Keratinocyte (primary cell): Measurements from ENCODE around the gene ADGRG4. TPM values are rescaled to one million over a fixed set of nuclear protein-coding genes. Genes with fewer than 3 reads are reported as not detected.

Experiments used
- DNase-seq: peaks from one replicate; pipeline ENCODE4 v3.0.0-alpha.2; 2011; ENCODE audit warnings: low read depth, missing footprints, low spot score
- FAIRE-seq: peaks from 2 replicates; lab custom pipeline; 2011; peaks lifted over from hg19 to GRCh38; lab: Jason Lieb, UNC
- H2AFZ ChIP-seq: 2 replicates; pipeline ENCODE4 v1.6.0; 2012; ENCODE audit warnings: low read length, control low read depth, inconsistent platforms; ENCODE audit not compliant: control insufficient read depth
- H3K27ac ChIP-seq: 2 replicates; pipeline ENCODE4 v1.5.1; 2011; ENCODE audit warnings: low read length; ENCODE audit not compliant: control insufficient read depth, insufficient read depth
- H3K27me3 ChIP-seq: 3 replicates; pipeline ENCODE4 v1.6.0; 2011; ENCODE audit warnings: low read length; ENCODE audit not compliant: control insufficient read depth, insufficient read depth; ENCODE audit errors: extremely low read depth
- H3K36me3 ChIP-seq, 2 experiments: 2 replicates in 1 of 2; 3 replicates in 1 of 2; pipeline ENCODE4 v1.5.1; 2011; ENCODE audit warnings: low read length in 2 of 2, mild to moderate bottlenecking in 1 of 2; ENCODE audit not compliant: control insufficient read depth in 2 of 2, insufficient read depth in 2 of 2; ENCODE audit errors: extremely low read depth in 1 of 2
- H3K4me1 ChIP-seq: 3 replicates; pipeline ENCODE4 v1.5.1; 2011; ENCODE audit warnings: low read length; ENCODE audit not compliant: control insufficient read depth, insufficient read depth; ENCODE audit errors: extremely low read depth
- H3K4me2 ChIP-seq: 3 replicates; pipeline ENCODE4 v1.6.0; 2011; ENCODE audit warnings: low read depth, low read length; ENCODE audit not compliant: control insufficient read depth, insufficient read depth; ENCODE audit errors: extremely low read depth
- H3K4me3 ChIP-seq, 3 experiments: fragments of 200-600 bp in 1 of 3; sonication (generic) in 1 of 3; 2 replicates in 2 of 3; 3 replicates in 1 of 3; pipeline ENCODE4 v1.5.1; 2011 to 2016; ENCODE audit warnings: low read length in 3 of 3, mild to moderate bottlenecking in 3 of 3, control low read depth in 2 of 3, inconsistent platforms in 1 of 3, low read depth in 1 of 3, mixed read lengths in 1 of 3, mixed run types in 1 of 3, moderate library complexity in 1 of 3; ENCODE audit not compliant: control insufficient read depth in 2 of 3, insufficient read depth in 2 of 3; ENCODE audit errors: extremely low read depth in 1 of 3
- H3K79me2 ChIP-seq: 2 replicates; pipeline ENCODE4 v1.6.0; 2012; ENCODE audit warnings: low read length; ENCODE audit not compliant: control insufficient read depth, insufficient read depth
- H3K9ac ChIP-seq: 3 replicates; pipeline ENCODE4 v1.6.0; 2011; ENCODE audit warnings: low read length; ENCODE audit not compliant: control insufficient read depth, insufficient read depth; ENCODE audit errors: extremely low read depth
- H3K9me1 ChIP-seq: 3 replicates; pipeline ENCODE4 v1.6.0; 2011; ENCODE audit warnings: low read length; ENCODE audit not compliant: control insufficient read depth, insufficient read depth; ENCODE audit errors: extremely low read depth
- H3K9me3 ChIP-seq: 2 replicates; pipeline ENCODE4 v1.5.1; 2012; ENCODE audit warnings: low read depth, low read length; ENCODE audit not compliant: control insufficient read depth
- H4K20me1 ChIP-seq: 3 replicates; pipeline ENCODE4 v1.6.0; 2011; ENCODE audit warnings: low read length; ENCODE audit not compliant: control insufficient read depth, insufficient read depth; ENCODE audit errors: extremely low read depth
- CTCF ChIP-seq, 3 experiments: IDR thresholded peaks in 1 of 3; conservative IDR thresholded peaks in 1 of 3; optimal IDR thresholded peaks in 1 of 3; 2 replicates in 2 of 3; 3 replicates in 1 of 3; pipeline versions ENCODE3 to v1.5.1; 2011; ENCODE audit warnings: low read length in 3 of 3, mild to moderate bottlenecking in 3 of 3, moderate library complexity in 2 of 3, control low read depth in 1 of 3, inconsistent platforms in 1 of 3; ENCODE audit not compliant: insufficient read depth in 2 of 3; ENCODE audit errors: extremely low read depth in 1 of 3
- EZH2 ChIP-seq: IDR thresholded peaks from one replicate; pipeline ENCODE4 v1.6.1; 2012; ENCODE audit warnings: inconsistent platforms, mild to moderate bottlenecking, low read length, moderate library complexity
- dilution Hi-C: fragments of 300-500 bp; cut with MboI; formaldehyde crosslinking; loops from one replicate; pipeline ENCODE4 v1.7.0; 2020; ENCODE audit warnings: low sequenced_read_pairs; ENCODE audit not compliant: extremely low pct_ligation_motif_present
- polyA plus RNA-seq, 5 experiments: library from polyadenylated mRNA; depleted of rRNA in 3 of 5; stranded (reverse) in 3 of 5; stranded (forward) in 1 of 5; unstranded in 1 of 5; fragments of >200 nt; gene quantifications; 1 replicate in 1 of 5; 2 replicates in 3 of 5; 3 replicates in 1 of 5; pipeline versions ENCODE4 v1.2.1 to v1.2.3, GENCODE V29; 2011 to 2012; ENCODE audit warnings: missing spikeins in 2 of 5, low read depth in 1 of 5, low replicate concordance in 1 of 5

Gene ADGRG4
- polyA plus RNA-seq, 1 donor (not counting 4 experiments of a cell fraction or from before 2014, with no cell fraction given): not detected

- dilution Hi-C loops: no loop called here
- H3K9ac ChIP-seq: no peak overlapping the region
- H3K9me3 ChIP-seq: no peaks in the 10 kb centered on the region
- H3K79me2 ChIP-seq: no peaks in the 10 kb centered on the region
- H3K27me3 ChIP-seq: peaks cover 3% of the 10 kb centered on the region
- no peaks in the 10 kb centered on the region for H3K9me1 ChIP-seq
- H3K36me3 ChIP-seq: no peaks in the 10 kb centered on the region
- H3K4me3 ChIP-seq: no peak overlapping the region
- no peaks in the 10 kb centered on the region for H3K4me1 ChIP-seq
- no peak overlapping the region for H3K4me2 ChIP-seq
- DNase-seq (no peak), FAIRE-seq (no peak)
- TF ChIP-seq CTCF (optimal IDR thresholded peaks at IDR 0.05 in 1 of 3, IDR thresholded peaks at IDR 0.05 in 1 of 3, conservative IDR thresholded peaks at IDR 0.05 in 1 of 3; ENCODE audit: extremely low read depth in 1 of 3, insufficient read depth in 2 of 3, low read length in 3 of 3): peak in 2 of 3 experiments; percentile 19 to 23
- no peak for TF ChIP-seq EZH2
- H3K27ac ChIP-seq: no peak overlapping the region
- H4K20me1 ChIP-seq: no peaks in the 10 kb centered on the region
- H2AFZ ChIP-seq: no peak overlapping the region
These were observed 35.9 kb downstream of the ADGRG4 start for GRCh38 chrX:136336623-136337022.

- Histone ChIP-seq H4K20me1 (no peaks in the 10 kb centered on the region), H2AFZ (no peak overlapping the region), H3K9me3 (no peaks in the 10 kb centered on the region), H3K4me3 (no peak overlapping the region), H3K9me1 (no peaks in the 10 kb centered on the region), H3K27me3 (peaks cover 3% of the 10 kb centered on the region), H3K36me3 (no peaks in the 10 kb centered on the region), H3K79me2 (no peaks in the 10 kb centered on the region), H3K9ac (no peak overlapping the region), H3K27ac (no peak overlapping the region), H3K4me1 (peaks cover 3% of the 10 kb centered on the region), H3K4me2 (no peak overlapping the region)
- dilution Hi-C loops: no loop called here
- TF ChIP-seq CTCF (optimal IDR thresholded peaks at IDR 0.05 in 1 of 3, IDR thresholded peaks at IDR 0.05 in 1 of 3, conservative IDR thresholded peaks at IDR 0.05 in 1 of 3; ENCODE audit: extremely low read depth in 1 of 3, insufficient read depth in 2 of 3, low read length in 3 of 3): no peak
- TF ChIP-seq EZH2: no peak
- DNase-seq (no peak), FAIRE-seq (no peak)
These were observed 38.9 kb downstream of the ADGRG4 start for GRCh38 chrX:136339702-136340101.
